Measurements from ENCODE around the gene TMEM150A.

- TF ChIP-seq HDAC6 (IDR thresholded peaks at IDR 0.05; ENCODE audit: low read depth, low read length) (no peak), RAD51 (IDR thresholded peaks at IDR 0.05; ENCODE audit: borderline replicate concordance) (no peak), KLF15 (CRISPR knock-in tag; IDR thresholded peaks at IDR 0.05; ENCODE audit: borderline replicate concordance) (no peak), EZH2 (conservative IDR thresholded peaks at IDR 0.05; ENCODE audit: low read depth, low read length) (no peak)
Observed at GRCh38 chr2:85548608-85548900, 53.9 kb downstream of the TMEM150A start.
